Naive B cell (primary cell): ENCODE data around the gene MED13L. TPM values are rescaled to one million over a fixed set of nuclear protein-coding genes. Genes with fewer than 3 reads are reported as not detected.
A peak's percentile ranks its signal among the peaks of the same experiment; 100 is the strongest.

Experiments
- ATAC-seq, 2 donors: fragments of 150-1000 bp; cut with Tn5 transposase; 2 replicates each; pipeline ENCODE4 v1.10.0; 2021; ENCODE audit warnings: low read depth in 2 of 2, mild to moderate bottlenecking in 2 of 2, moderate library complexity in 2 of 2
- DNase-seq: peaks from one replicate; pipeline ENCODE4 v3.0.0; 2022
- H3K27ac Mint-ChIP-seq, 6 donors: one replicate each; pipeline ENCODE4 v1.8.0; 2020 to 2022; ENCODE audit warnings: mild to moderate bottlenecking in 6 of 6, mixed read lengths in 6 of 6, moderate library complexity in 5 of 6, inconsistent platforms in 2 of 6
- H3K27me3 Mint-ChIP-seq, 3 donors: one replicate each; pipeline ENCODE4 v1.8.0; 2021 to 2022; ENCODE audit warnings: mixed read lengths in 3 of 3, mild to moderate bottlenecking in 1 of 3
- H3K36me3 Mint-ChIP-seq, 2 donors: one replicate each; pipeline ENCODE4 v1.8.0; 2020 to 2022; ENCODE audit warnings: mixed read lengths in 2 of 2, inconsistent platforms in 1 of 2, mild to moderate bottlenecking in 1 of 2
- H3K4me1 Mint-ChIP-seq, 3 donors: one replicate each; pipeline ENCODE4 v1.8.0; 2020 to 2022; ENCODE audit warnings: mixed read lengths in 3 of 3, inconsistent platforms in 1 of 3, mild to moderate bottlenecking in 1 of 3, moderate library complexity in 1 of 3
- H3K4me3 Mint-ChIP-seq, 8 donors: one replicate each; pipeline ENCODE4 v1.8.0; 2020 to 2022; ENCODE audit warnings: mild to moderate bottlenecking in 8 of 8, mixed read lengths in 8 of 8, moderate library complexity in 8 of 8, inconsistent platforms in 2 of 8
- H3K9me3 Mint-ChIP-seq, 7 donors: one replicate each; pipeline ENCODE4 v1.8.0; 2020 to 2022; ENCODE audit warnings: mixed read lengths in 7 of 7, mild to moderate bottlenecking in 5 of 7, inconsistent platforms in 2 of 7, moderate library complexity in 1 of 7
- polyA plus RNA-seq, 6 donors: library from polyadenylated mRNA; unstranded; fragments of 300-500 nt; fragmentation: Illumina TruSeq; gene quantifications; one replicate each; pipeline ENCODE4 v1.2.3, GENCODE V29; 2021; ENCODE audit warnings: low read depth in 6 of 6

MED13L gene
- polyA plus RNA-seq, 6 donors from 2014 or later: 12.5 to 19.2 (median 16.2) TPM

GRCh38 chr12:116204785-116205184 is 72.7 kb downstream of the MED13L start:
- ATAC-seq: no peak
- DNase-seq: no peak
- H3K9me3 Mint-ChIP-seq: no peaks in the 10 kb centered on the region
- no peaks in the 10 kb centered on the region for H3K36me3 Mint-ChIP-seq
- H3K4me1 Mint-ChIP-seq: peaks cover 35 to 59% (median 57%) of the 10 kb centered on the region in 3 donors
- no peak overlapping the region for H3K4me3 Mint-ChIP-seq
- H3K27me3 Mint-ChIP-seq: no peaks in the 10 kb centered on the region
- H3K27ac Mint-ChIP-seq: peak overlapping the region in 3 of 6 donors; percentile 13 to 88 (median 14)

GRCh38 chr12:116204169-116204568 is 73.3 kb downstream of the MED13L start:
- no peaks in the 10 kb centered on the region for H3K27me3 Mint-ChIP-seq
- no peak for DNase-seq
- no peaks in the 10 kb centered on the region for H3K9me3 Mint-ChIP-seq
- no peak overlapping the region for H3K4me3 Mint-ChIP-seq
- H3K36me3 Mint-ChIP-seq: no peaks in the 10 kb centered on the region
- H3K4me1 Mint-ChIP-seq: peaks cover 37 to 59% (median 56%) of the 10 kb centered on the region in 3 donors
- ATAC-seq: no peak
- H3K27ac Mint-ChIP-seq: peak overlapping the region in 4 of 6 donors; percentile 5 to 88 (median 15)

- Mint-ChIP-seq H3K4me3 (no peak overlapping the region), H3K27ac (peak overlapping the region in 2 of 6 donors; percentile 24 to 28), H3K9me3 (no peaks in the 10 kb centered on the region), H3K36me3 (no peaks in the 10 kb centered on the region), H3K27me3 (no peaks in the 10 kb centered on the region), H3K4me1 (peaks cover 46 to 71% (median 63%) of the 10 kb centered on the region in 3 donors)
- ATAC-seq (no peak), DNase-seq (no peak)
Observed at GRCh38 chr12:116202940-116203339, 74.6 kb downstream of the MED13L start.

- H3K4me1 Mint-ChIP-seq: peaks cover 51 to 75% (median 59%) of the 10 kb centered on the region in 3 donors
- H3K27me3 Mint-ChIP-seq: no peaks in the 10 kb centered on the region
- peak overlapping the region in 4 of 6 donors; percentile 5 to 30 (median 26) for H3K27ac Mint-ChIP-seq
- H3K4me3 Mint-ChIP-seq: no peak overlapping the region
- DNase-seq (no peak), ATAC-seq (peak; percentile 46 to 63)
- no peaks in the 10 kb centered on the region for H3K9me3 Mint-ChIP-seq
- no peaks in the 10 kb centered on the region for H3K36me3 Mint-ChIP-seq
Observed at GRCh38 chr12:116202433-116202832, 75.1 kb downstream of the MED13L start.

- H3K27ac Mint-ChIP-seq: no peak overlapping the region
- peaks cover 53 to 75% (median 54%) of the 10 kb centered on the region in 3 donors for H3K4me1 Mint-ChIP-seq
Observed at GRCh38 chr12:116201908-116202307, 75.6 kb downstream of the MED13L start.

GRCh38 chr12:116201359-116201758 is 76.1 kb downstream of the MED13L start:
- H3K9me3 Mint-ChIP-seq: no peaks in the 10 kb centered on the region
- H3K27me3 Mint-ChIP-seq: no peaks in the 10 kb centered on the region
- H3K4me3 Mint-ChIP-seq: no peak overlapping the region
- H3K27ac Mint-ChIP-seq: peak overlapping the region in 2 of 6 donors; percentile 56 to 69
- DNase-seq (no peak), ATAC-seq (no peak)
- peaks cover 50 to 70% (median 55%) of the 10 kb centered on the region in 3 donors for H3K4me1 Mint-ChIP-seq
- H3K36me3 Mint-ChIP-seq: no peaks in the 10 kb centered on the region

More at GRCh38 chr12:116201908-116202307, 75.6 kb downstream of the MED13L start:
- Mint-ChIP-seq H3K36me3 (no peaks in the 10 kb centered on the region), H3K27me3 (no peaks in the 10 kb centered on the region), H3K4me3 (no peak overlapping the region), H3K9me3 (no peaks in the 10 kb centered on the region)
- DNase-seq (no peak), ATAC-seq (no peak)

GRCh38 chr12:116200812-116201211 is 76.7 kb downstream of the MED13L start:
- Mint-ChIP-seq H3K36me3 (no peaks in the 10 kb centered on the region), H3K27me3 (no peaks in the 10 kb centered on the region), H3K4me3 (no peak overlapping the region), H3K27ac (peak overlapping the region in 2 of 6 donors; percentile 56 to 69), H3K9me3 (no peaks in the 10 kb centered on the region), H3K4me1 (peaks cover 50 to 72% (median 60%) of the 10 kb centered on the region in 3 donors)
- ATAC-seq (no peak), DNase-seq (no peak)

GRCh38 chr12:116199160-116199706 is 78.3 kb downstream of the MED13L start:
- DNase-seq (no peak), ATAC-seq (no peak)
- peaks cover 49 to 75% (median 73%) of the 10 kb centered on the region in 3 donors for H3K4me1 Mint-ChIP-seq
- no peaks in the 10 kb centered on the region for H3K27me3 Mint-ChIP-seq
- H3K36me3 Mint-ChIP-seq: no peaks in the 10 kb centered on the region
- H3K27ac Mint-ChIP-seq: peak overlapping the region in 3 of 6 donors; percentile 36 to 93 (median 64)
- H3K4me3 Mint-ChIP-seq: no peak overlapping the region
- no peaks in the 10 kb centered on the region for H3K9me3 Mint-ChIP-seq

GRCh38 chr12:116196752-116197718 is 80.5 kb downstream of the MED13L start:
- H3K27me3 Mint-ChIP-seq: no peaks in the 10 kb centered on the region
- ATAC-seq: no peak
- no peak for DNase-seq
- peak overlapping the region; percentile 66 to 93 (median 78) for H3K27ac Mint-ChIP-seq
- H3K4me1 Mint-ChIP-seq: peaks cover 49 to 83% (median 80%) of the 10 kb centered on the region in 3 donors
- H3K4me3 Mint-ChIP-seq: peak overlapping the region in 4 of 8 donors; percentile 5 to 62 (median 32)
- H3K9me3 Mint-ChIP-seq: no peaks in the 10 kb centered on the region
- H3K36me3 Mint-ChIP-seq: no peaks in the 10 kb centered on the region

GRCh38 chr12:116196226-116196625 is 81.3 kb downstream of the MED13L start:
- H3K4me3 Mint-ChIP-seq: peak overlapping the region in 2 of 8 donors; percentile 35 to 67
- ATAC-seq: no peak
- no peaks in the 10 kb centered on the region for H3K9me3 Mint-ChIP-seq
- peaks cover 46 to 79% (median 77%) of the 10 kb centered on the region in 3 donors for H3K4me1 Mint-ChIP-seq
- H3K27ac Mint-ChIP-seq: peak overlapping the region in 4 of 6 donors; percentile 71 to 97 (median 82)
- no peaks in the 10 kb centered on the region for H3K36me3 Mint-ChIP-seq
- H3K27me3 Mint-ChIP-seq: no peaks in the 10 kb centered on the region
- no peak for DNase-seq

GRCh38 chr12:116194935-116195431 is 82.5 kb downstream of the MED13L start:
- Mint-ChIP-seq H3K27ac (peak overlapping the region; percentile 72 to 98 (median 96)), H3K4me3 (peak overlapping the region; percentile 37 to 89 (median 73)), H3K9me3 (no peaks in the 10 kb centered on the region), H3K27me3 (no peaks in the 10 kb centered on the region), H3K36me3 (no peaks in the 10 kb centered on the region), H3K4me1 (peaks cover 35 to 74% (median 69%) of the 10 kb centered on the region in 3 donors)
- DNase-seq (peak; percentile 69), ATAC-seq (peak; percentile 91 to 92)

- no peak overlapping the region for H3K4me3 Mint-ChIP-seq
- H3K27ac Mint-ChIP-seq: peak overlapping the region in 1 of 6 donors; percentile 11
Observed at GRCh38 chr12:116189692-116190091, 87.8 kb downstream of the MED13L start.

GRCh38 chr12:116188581-116188980 is 88.9 kb downstream of the MED13L start:
- no peaks in the 10 kb centered on the region for H3K36me3 Mint-ChIP-seq
- no peaks in the 10 kb centered on the region for H3K27me3 Mint-ChIP-seq
- H3K4me1 Mint-ChIP-seq: peaks cover 47 to 61% (median 56%) of the 10 kb centered on the region in 3 donors
- H3K4me3 Mint-ChIP-seq: no peak overlapping the region
- no peaks in the 10 kb centered on the region for H3K9me3 Mint-ChIP-seq
- no peak for DNase-seq
- ATAC-seq: peak in 1 of 2 donors; percentile 58
- peak overlapping the region in 1 of 6 donors; percentile 59 for H3K27ac Mint-ChIP-seq

More at GRCh38 chr12:116189692-116190091, 87.8 kb downstream of the MED13L start:
- DNase-seq: no peak
- no peak for ATAC-seq
- Mint-ChIP-seq H3K27me3 (no peaks in the 10 kb centered on the region), H3K4me1 (peaks cover 47 to 66% (median 59%) of the 10 kb centered on the region in 3 donors), H3K9me3 (no peaks in the 10 kb centered on the region), H3K36me3 (no peaks in the 10 kb centered on the region)
